Tibial nerve (tissue), 4 donors: ENCODE results near the gene SRSF4. TPM values are rescaled to one million over a fixed set of nuclear protein-coding genes. Genes with fewer than 3 reads are reported as not detected.
A peak's percentile ranks its signal among the peaks of the same experiment; 100 is the strongest.

Experiments
- DNase-seq, 2 donors: peaks; one replicate each; pipeline ENCODE4 v3.0.0-alpha.2; 2019; ENCODE audit warnings: low spot score in 2 of 2
- H3K27ac ChIP-seq, 4 donors: fragments of 200-600 bp; sonication (generic) in 3 of 4; one replicate each; pipeline ENCODE4 v1.5.1; 2017 to 2019; ENCODE audit warnings: mild to moderate bottlenecking in 1 of 4
- H3K27me3 ChIP-seq, 2 donors: fragments of 200-600 bp; sonication (generic) in 1 of 2; one replicate each; pipeline versions ENCODE4 v1.5.1 to v1.6.0; 2017 to 2019
- H3K36me3 ChIP-seq, 3 donors: fragments of 200-600 bp; sonication (generic); one replicate each; pipeline ENCODE4 v1.5.1; 2018 to 2019
- H3K4me1 ChIP-seq, 4 donors: fragments of 200-600 bp; sonication (generic) in 3 of 4; one replicate each; pipeline ENCODE4 v1.5.1; 2017 to 2019
- H3K4me3 ChIP-seq, 4 donors: fragments of 200-600 bp; sonication (generic) in 3 of 4; one replicate each; pipeline ENCODE4 v1.5.1; 2017 to 2019; ENCODE audit warnings: mild to moderate bottlenecking in 1 of 4, moderate library complexity in 1 of 4
- H3K9me3 ChIP-seq, 4 donors: fragments of 200-600 bp; sonication (generic) in 3 of 4; one replicate each; pipeline ENCODE4 v1.5.1; 2017 to 2019
- CTCF ChIP-seq, 5 experiments: fragments of 200-600 bp in 3 of 5; fragments of 450-650 bp in 2 of 5; sonication (generic) in 3 of 5; IDR thresholded peaks; one replicate each; pipeline ENCODE4 v1.5.1; 2016 to 2019; ENCODE audit warnings: antibody characterized with exemption in 5 of 5, mild to moderate bottlenecking in 3 of 5, moderate library complexity in 2 of 5
- EP300 ChIP-seq, 2 donors: sonication (generic); formaldehyde crosslinking; IDR thresholded peaks; one replicate each; pipeline ENCODE4 v1.6.1; 2017; ENCODE audit warnings: antibody characterized with exemption in 2 of 2, mild to moderate bottlenecking in 1 of 2
- POLR2A ChIP-seq, 2 donors: fragments of 450-650 bp; IDR thresholded peaks; one replicate each; pipeline ENCODE4 v1.6.1; 2017; ENCODE audit warnings: antibody characterized with exemption in 2 of 2, mild to moderate bottlenecking in 2 of 2, moderate library complexity in 2 of 2
- WGBS, 2 donors: methylation state at CpG; one replicate each; pipeline ENCODE4 v1.1.5; 2018; 5-methylcytosine and 5-hydroxymethylcytosine counted together
- total RNA-seq, 4 donors: library from RNA; depleted of rRNA; stranded (reverse); fragments of >200 nt; gene quantifications; one replicate each; pipeline ENCODE4 v1.1.0, GENCODE V29; 2016

Gene SRSF4
- total RNA-seq, 4 donors from 2014 or later: 63.4 to 75.9 (median 69.1) TPM

- WGBS, 2 donors: 89 to 94% methylated on average over 5 to 6 of the region's 6 CpGs
- no peak overlapping the region for H3K4me3 ChIP-seq
- H3K36me3 ChIP-seq: no peaks in the 10 kb centered on the region
- TF ChIP-seq POLR2A (IDR thresholded peaks at IDR 0.05): no peak
- no peak for TF ChIP-seq EP300 (IDR thresholded peaks at IDR 0.05)
- TF ChIP-seq CTCF (IDR thresholded peaks at IDR 0.05): no peak
- no peaks in the 10 kb centered on the region for H3K9me3 ChIP-seq
- H3K27me3 ChIP-seq: peaks cover 0 to 11% of the 10 kb centered on the region in 2 donors
- no peak for DNase-seq
- H3K4me1 ChIP-seq: peaks cover 0 to 15% (median 4%) of the 10 kb centered on the region in 4 donors
- no peak overlapping the region for H3K27ac ChIP-seq
These were observed 53.0 kb downstream of the SRSF4 start for GRCh38 chr1:29128739-29129138.

- TF ChIP-seq CTCF (IDR thresholded peaks at IDR 0.05): no peak
- TF ChIP-seq EP300 (IDR thresholded peaks at IDR 0.05): no peak
- no peak for TF ChIP-seq POLR2A (IDR thresholded peaks at IDR 0.05)
- DNase-seq: no peak
- Histone ChIP-seq H3K36me3 (no peaks in the 10 kb centered on the region), H3K4me3 (no peak overlapping the region), H3K9me3 (no peaks in the 10 kb centered on the region), H3K27me3 (peaks cover 0 to 32% of the 10 kb centered on the region in 2 donors), H3K27ac (no peak overlapping the region), H3K4me1 (peaks cover 0 to 33% (median 15%) of the 10 kb centered on the region in 4 donors)
- WGBS, 2 donors: 91 to 95% methylated on average over 6 of the region's 6 CpGs
These were observed 55.5 kb downstream of the SRSF4 start for GRCh38 chr1:29126198-29126597.

- Histone ChIP-seq H3K36me3 (no peaks in the 10 kb centered on the region), H3K27ac (peak overlapping the region; percentile 90 to 96 (median 92)), H3K27me3 (peaks cover 0 to 32% of the 10 kb centered on the region in 2 donors), H3K4me1 (peaks cover 0 to 38% (median 15%) of the 10 kb centered on the region in 4 donors), H3K4me3 (no peak overlapping the region), H3K9me3 (no peaks in the 10 kb centered on the region)
- no peak for DNase-seq
- WGBS, 2 donors: 69 to 74% methylated on average over 6 of the region's 6 CpGs
- TF ChIP-seq EP300 (IDR thresholded peaks at IDR 0.05) (no peak), POLR2A (IDR thresholded peaks at IDR 0.05) (no peak), CTCF (IDR thresholded peaks at IDR 0.05) (no peak)
These were observed 55.9 kb downstream of the SRSF4 start for GRCh38 chr1:29125788-29126187.

- Histone ChIP-seq H3K9me3 (no peaks in the 10 kb centered on the region), H3K27ac (peak overlapping the region; percentile 90 to 96 (median 92)), H3K27me3 (peaks cover 0 to 32% of the 10 kb centered on the region in 2 donors), H3K4me1 (peaks cover 0 to 38% (median 15%) of the 10 kb centered on the region in 4 donors), H3K36me3 (no peaks in the 10 kb centered on the region), H3K4me3 (peak overlapping the region; percentile 64 to 76 (median 70))
- no peak for DNase-seq
- TF ChIP-seq POLR2A (IDR thresholded peaks at IDR 0.05) (no peak), EP300 (IDR thresholded peaks at IDR 0.05) (no peak), CTCF (IDR thresholded peaks at IDR 0.05) (no peak)
- WGBS, 2 donors: 28 to 40% methylated on average over 14 of the region's 14 CpGs
These were observed 56.5 kb downstream of the SRSF4 start for GRCh38 chr1:29125237-29125641.

GRCh38 chr1:29124366-29125236, 57.1 kb downstream of the SRSF4 start:
- TF ChIP-seq CTCF (IDR thresholded peaks at IDR 0.05): peak; percentile 53 to 100 (median 90)
- TF ChIP-seq EP300 (IDR thresholded peaks at IDR 0.05): peak; percentile 19 to 89
- TF ChIP-seq POLR2A (IDR thresholded peaks at IDR 0.05): peak; percentile 59 to 87
- peaks cover 0 to 38% (median 15%) of the 10 kb centered on the region in 4 donors for H3K4me1 ChIP-seq
- H3K27me3 ChIP-seq: peaks cover 0 to 32% of the 10 kb centered on the region in 2 donors
- peak overlapping the region; percentile 90 to 96 (median 92) for H3K27ac ChIP-seq
- no peaks in the 10 kb centered on the region for H3K36me3 ChIP-seq
- DNase-seq: peak; percentile 74 to 82
- H3K4me3 ChIP-seq: peak overlapping the region; percentile 64 to 76 (median 70)
- no peaks in the 10 kb centered on the region for H3K9me3 ChIP-seq
- 1 to 3% methylated on average over 21 to 39 of the region's 85 CpGs for WGBS, 2 donors
